T-cell (primary cell): ENCODE measurements around the gene TNFSF8. TPM values are rescaled to one million over a fixed set of nuclear protein-coding genes. Genes with fewer than 3 reads are reported as not detected.
A peak's percentile ranks its signal among the peaks of the same experiment; 100 is the strongest.

ENCODE experiments used
- ATAC-seq, 4 experiments: fragments of 200-7000 bp in 3 of 4; fragments of 150-1000 bp in 1 of 4; cut with Tn5 transposase; replicated peaks in 1 of 4; 1 replicate in 3 of 4; 2 replicates in 1 of 4; pipeline ENCODE4 v1.10.0; 2021; ENCODE audit warnings: moderate library complexity in 3 of 4, mild to moderate bottlenecking in 2 of 4, moderate number of reproducible peaks in 1 of 4
- CTCF ChIA-PET, 2 donors: fragments of 300-600 bp; sonication (Branson Sonifier 250); formaldehyde crosslinking; loops; one replicate each; lab custom pipeline; 2022; ENCODE audit warnings: antibody characterized with exemption in 2 of 2; lab: Charles Lee
- POLR2A ChIA-PET, 2 donors: fragments of 300-600 bp; sonication (Branson Sonifier 250); formaldehyde crosslinking; loops; one replicate each; lab custom pipeline; 2022; ENCODE audit warnings: antibody characterized with exemption in 2 of 2; lab: Charles Lee
- DNase-seq, 35 experiments: peaks; one replicate each; pipeline versions ENCODE4 v3.0.0 to v3.0.0-alpha.2; 2013 to 2023
- H3K27ac ChIP-seq: one replicate; pipeline ENCODE4 v1.5.1; 2013; ENCODE audit warnings: low read length
- H3K27me3 ChIP-seq, 2 experiments: replicated peaks in 1 of 2; 1 replicate in 1 of 2; 2 replicates in 1 of 2; pipeline versions ENCODE4 v1.6.1 to v1.7.0; 2013; ENCODE audit warnings: low read length in 1 of 2, mixed read lengths in 1 of 2; ENCODE audit not compliant: control insufficient read depth in 2 of 2, insufficient read depth in 2 of 2; ENCODE audit errors: extremely low read depth in 1 of 2
- H3K36me3 ChIP-seq, 2 donors: 1 replicate in 1 of 2; 2 replicates in 1 of 2; pipeline versions ENCODE4 v1.6.1 to v1.7.0; 2013; ENCODE audit warnings: low read length in 1 of 2; ENCODE audit not compliant: control insufficient read depth in 2 of 2, insufficient read depth in 1 of 2; ENCODE audit errors: extremely low read depth in 1 of 2
- H3K4me1 ChIP-seq, 2 experiments: 1 replicate in 1 of 2; 2 replicates in 1 of 2; pipeline versions ENCODE4 v1.6.1 to v1.7.0; 2013; ENCODE audit warnings: low read length in 2 of 2, mixed read lengths in 1 of 2; ENCODE audit not compliant: insufficient read depth in 2 of 2, control insufficient read depth in 1 of 2; ENCODE audit errors: extremely low read depth in 1 of 2
- H3K4me3 ChIP-seq, 2 donors: 1 replicate in 1 of 2; 2 replicates in 1 of 2; pipeline versions ENCODE4 v1.5.1 to v1.7.0; 2013; ENCODE audit warnings: mild to moderate bottlenecking in 2 of 2, low read length in 1 of 2, moderate library complexity in 1 of 2; ENCODE audit not compliant: control insufficient read depth in 1 of 2; ENCODE audit errors: extremely low read depth in 1 of 2
- H3K9me3 ChIP-seq: 2 replicates; pipeline ENCODE4 v1.7.0; 2013
- H3K27ac Mint-ChIP-seq, 2 donors: one replicate each; pipeline ENCODE4 v1.8.0; 2020 to 2021; ENCODE audit warnings: mild to moderate bottlenecking in 2 of 2, mixed read lengths in 2 of 2
- H3K27me3 Mint-ChIP-seq, 2 donors: one replicate each; pipeline ENCODE4 v1.8.0; 2021 to 2022; ENCODE audit warnings: mixed read lengths in 2 of 2
- H3K36me3 Mint-ChIP-seq: one replicate; pipeline ENCODE4 v1.8.0; 2021; ENCODE audit warnings: mixed read lengths
- H3K4me1 Mint-ChIP-seq, 3 donors: one replicate each; pipeline ENCODE4 v1.8.0; 2020 to 2022; ENCODE audit warnings: mixed read lengths in 3 of 3, mild to moderate bottlenecking in 1 of 3
- H3K4me3 Mint-ChIP-seq, 3 donors: one replicate each; pipeline ENCODE4 v1.8.0; 2020 to 2022; ENCODE audit warnings: mild to moderate bottlenecking in 3 of 3, mixed read lengths in 3 of 3, moderate library complexity in 3 of 3
- H3K9me3 Mint-ChIP-seq, 3 donors: one replicate each; pipeline ENCODE4 v1.8.0; 2020 to 2022; ENCODE audit warnings: mixed read lengths in 3 of 3
- WGBS: methylation state at CpG from one replicate; pipeline ENCODE4 v1.1.5; 2013; ENCODE audit warnings: missing lambda C conversion rate; ENCODE audit not compliant: insufficient coverage; 5-methylcytosine and 5-hydroxymethylcytosine counted together
- total RNA-seq, 35 experiments: library from RNA in 6 of 35; stranded (reverse) in 6 of 35; fragments of 120-200 nt in 1 of 35; gene quantifications; one replicate each; pipeline versions ENCODE4 v1.2.1 to v1.2.4 and lab custom pipeline; 2013 to 2026

Gene TNFSF8
- total RNA-seq, 5 donors from 2014 or later (not counting 1 experiment from before 2014, with no cell fraction given) = 42.9 to 102 (median 63.4) TPM

- peaks cover 11 to 20% of the 10 kb centered on the region in 2 experiments for H3K4me1 ChIP-seq
- H3K36me3 ChIP-seq = no peaks in the 10 kb centered on the region
- ChIA-PET POLR2A (interaction anchor here (0.6 to 1.0 kb wide), 3 partner anchors 10 to 654 kb away, joined by 3 to 7 read pairs (median 3); no protein-coding TSS in a partner anchor), CTCF (no interaction called here)
- DNase-seq (no peak), ATAC-seq (no peak)
- no peaks in the 10 kb centered on the region for H3K27me3 ChIP-seq
- Mint-ChIP-seq H3K36me3 (peaks cover 18% of the 10 kb centered on the region), H3K4me3 (peak overlapping the region in 1 of 3 donors; percentile 49), H3K9me3 (peaks cover 4 to 21% (median 8%) of the 10 kb centered on the region in 3 donors), H3K27me3 (no peaks in the 10 kb centered on the region), H3K4me1 (peaks cover 37 to 47% (median 45%) of the 10 kb centered on the region in 3 donors), H3K27ac (no peak overlapping the region)
- 96% methylated on average over 3 of the region's 4 CpGs for WGBS
- no peak overlapping the region for H3K4me3 ChIP-seq
- H3K9me3 ChIP-seq = peaks cover 3% of the 10 kb centered on the region
- no peak overlapping the region for H3K27ac ChIP-seq
Measured at GRCh38 chr9:114888607-114889006, 41.8 kb downstream of the TNFSF8 start.

DNA sequence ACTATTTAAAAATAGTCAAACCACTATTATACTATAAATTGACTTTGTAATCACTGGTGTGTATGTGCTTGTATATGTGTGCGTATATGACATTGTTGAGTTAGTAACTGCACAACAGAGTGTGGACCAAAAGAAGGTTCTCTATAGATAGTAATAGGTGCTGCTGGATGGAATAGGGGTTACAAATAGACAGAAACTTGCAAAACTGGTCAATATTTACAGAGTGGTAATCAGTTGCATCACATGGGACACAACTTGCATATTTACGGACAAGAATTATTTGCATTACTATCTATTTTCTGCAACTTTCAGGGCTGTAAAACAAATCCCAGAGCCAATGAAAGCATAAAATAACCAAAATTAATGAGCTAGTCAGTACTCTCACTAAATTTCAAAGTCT, 42.4 kb downstream of the TNFSF8 start:
- peaks cover 11 to 20% of the 10 kb centered on the region in 2 experiments for H3K4me1 ChIP-seq
- WGBS = 100% methylated on average over 1 of the region's 2 CpGs
- POLR2A ChIA-PET = interaction anchor here (0.6 to 1.0 kb wide), 3 partner anchors 10 to 653 kb away, joined by 3 to 7 read pairs (median 3); no protein-coding TSS in a partner anchor
- Mint-ChIP-seq H3K4me1 (peaks cover 37 to 41% (median 39%) of the 10 kb centered on the region in 3 donors), H3K27ac (no peak overlapping the region), H3K9me3 (peaks cover 3 to 20% (median 8%) of the 10 kb centered on the region in 3 donors), H3K36me3 (peaks cover 14% of the 10 kb centered on the region), H3K27me3 (no peaks in the 10 kb centered on the region), H3K4me3 (no peak overlapping the region)
- no peak overlapping the region for H3K27ac ChIP-seq
- H3K27me3 ChIP-seq = no peaks in the 10 kb centered on the region
- no peak for ATAC-seq
- no peak for DNase-seq
- peaks cover 3% of the 10 kb centered on the region for H3K9me3 ChIP-seq
- CTCF ChIA-PET = no interaction called here
- H3K36me3 ChIP-seq = no peaks in the 10 kb centered on the region
- H3K4me3 ChIP-seq = no peak overlapping the region

- peaks cover 3% of the 10 kb centered on the region for H3K9me3 ChIP-seq
- H3K4me1 ChIP-seq = peaks cover 9 to 16% of the 10 kb centered on the region in 2 experiments
- 100% methylated on average over 3 of the region's 8 CpGs for WGBS
- Mint-ChIP-seq H3K36me3 (peaks cover 3% of the 10 kb centered on the region), H3K4me3 (no peak overlapping the region), H3K27ac (no peak overlapping the region), H3K9me3 (peaks cover 3 to 9% (median 3%) of the 10 kb centered on the region in 3 donors), H3K27me3 (no peaks in the 10 kb centered on the region), H3K4me1 (peaks cover 23 to 37% (median 26%) of the 10 kb centered on the region in 3 donors)
- H3K4me3 ChIP-seq = no peak overlapping the region
- DNase-seq (no peak), ATAC-seq (no peak)
- CTCF ChIA-PET = interaction anchor here in 1 of 2 donors (0.5 kb wide), 1 partner anchor 134 kb away, joined by 6 read pairs; no protein-coding TSS in a partner anchor
- no peak overlapping the region for H3K27ac ChIP-seq
- POLR2A ChIA-PET = no interaction called here
- no peaks in the 10 kb centered on the region for H3K27me3 ChIP-seq
- no peaks in the 10 kb centered on the region for H3K36me3 ChIP-seq
Measured at GRCh38 chr9:114884787-114885452, 45.5 kb downstream of the TNFSF8 start.

DNA sequence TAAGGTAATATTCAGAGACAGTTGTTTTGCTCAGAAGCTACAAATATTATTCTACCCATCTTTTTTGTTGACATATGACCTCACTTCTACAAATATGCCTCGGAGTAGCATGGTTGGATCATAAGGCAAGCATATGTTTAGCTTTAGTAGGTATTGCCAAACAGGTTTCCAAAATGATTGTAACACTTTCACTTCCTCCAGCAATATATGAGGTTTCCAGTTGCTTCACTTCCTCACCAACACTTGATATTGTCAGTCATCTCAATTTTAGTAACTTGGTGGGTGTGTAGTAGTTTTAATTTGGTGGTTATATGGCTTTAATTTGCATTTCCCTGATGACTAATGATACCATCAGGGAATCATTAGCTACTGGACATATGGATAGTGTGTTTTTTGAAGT, 46.7 kb downstream of the TNFSF8 start:
- H3K9me3 ChIP-seq = peaks cover 3% of the 10 kb centered on the region
- Mint-ChIP-seq H3K4me1 (peaks cover 11 to 25% (median 14%) of the 10 kb centered on the region in 3 donors), H3K4me3 (no peak overlapping the region), H3K27ac (no peak overlapping the region), H3K36me3 (peaks cover 3% of the 10 kb centered on the region), H3K27me3 (no peaks in the 10 kb centered on the region), H3K9me3 (peaks cover 3 to 9% (median 3%) of the 10 kb centered on the region in 3 donors)
- no peak overlapping the region for H3K27ac ChIP-seq
- ATAC-seq (no peak), DNase-seq (no peak)
- peaks cover 4% of the 10 kb centered on the region in 2 experiments for H3K4me1 ChIP-seq
- CTCF ChIA-PET = no interaction called here
- POLR2A ChIA-PET = no interaction called here
- no peaks in the 10 kb centered on the region for H3K36me3 ChIP-seq
- H3K27me3 ChIP-seq = no peaks in the 10 kb centered on the region
- no CpG with 5 or more reads among the region's 1 CpG for WGBS
- H3K4me3 ChIP-seq = no peak overlapping the region

DNA sequence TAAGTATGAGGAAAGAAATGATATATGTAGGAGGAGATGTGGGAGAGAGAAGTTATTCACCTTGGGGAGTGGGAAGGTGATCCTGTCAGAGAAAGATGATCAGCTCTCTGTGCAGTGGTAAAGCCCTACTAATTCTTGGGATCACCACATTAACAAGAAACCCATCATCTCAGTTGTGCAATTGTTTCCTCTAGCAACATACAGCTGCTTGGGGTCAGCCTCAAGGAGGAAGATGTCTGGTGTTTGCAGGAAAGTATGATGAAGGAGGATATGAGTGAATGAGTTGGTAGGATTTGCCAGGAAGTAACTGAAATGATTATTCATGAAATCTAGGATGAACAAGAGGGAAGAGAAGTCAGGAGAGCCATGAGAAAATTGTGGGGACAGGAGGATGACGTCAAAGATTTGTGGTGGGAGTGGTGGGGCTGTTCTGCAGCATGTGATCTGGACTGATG, 50.1 kb downstream of the TNFSF8 start:
- Histone ChIP-seq H3K9me3 (peaks cover 3% of the 10 kb centered on the region), H3K4me1 (no peaks in the 10 kb centered on the region), H3K27me3 (no peaks in the 10 kb centered on the region), H3K4me3 (no peak overlapping the region), H3K36me3 (no peaks in the 10 kb centered on the region), H3K27ac (no peak overlapping the region)
- peaks cover 0 to 8% (median 5%) of the 10 kb centered on the region in 3 donors for H3K4me1 Mint-ChIP-seq
- H3K27ac Mint-ChIP-seq = no peak overlapping the region
- H3K9me3 Mint-ChIP-seq = peaks cover 3 to 16% (median 4%) of the 10 kb centered on the region in 3 donors
- no peak overlapping the region for H3K4me3 Mint-ChIP-seq
- 69% methylated on average over 1 of the region's 1 CpG for WGBS
- CTCF ChIA-PET = no interaction called here
- ATAC-seq (no peak), DNase-seq (no peak)
- H3K27me3 Mint-ChIP-seq = no peaks in the 10 kb centered on the region
- peaks cover 8% of the 10 kb centered on the region for H3K36me3 Mint-ChIP-seq
- POLR2A ChIA-PET = no interaction called here

DNA sequence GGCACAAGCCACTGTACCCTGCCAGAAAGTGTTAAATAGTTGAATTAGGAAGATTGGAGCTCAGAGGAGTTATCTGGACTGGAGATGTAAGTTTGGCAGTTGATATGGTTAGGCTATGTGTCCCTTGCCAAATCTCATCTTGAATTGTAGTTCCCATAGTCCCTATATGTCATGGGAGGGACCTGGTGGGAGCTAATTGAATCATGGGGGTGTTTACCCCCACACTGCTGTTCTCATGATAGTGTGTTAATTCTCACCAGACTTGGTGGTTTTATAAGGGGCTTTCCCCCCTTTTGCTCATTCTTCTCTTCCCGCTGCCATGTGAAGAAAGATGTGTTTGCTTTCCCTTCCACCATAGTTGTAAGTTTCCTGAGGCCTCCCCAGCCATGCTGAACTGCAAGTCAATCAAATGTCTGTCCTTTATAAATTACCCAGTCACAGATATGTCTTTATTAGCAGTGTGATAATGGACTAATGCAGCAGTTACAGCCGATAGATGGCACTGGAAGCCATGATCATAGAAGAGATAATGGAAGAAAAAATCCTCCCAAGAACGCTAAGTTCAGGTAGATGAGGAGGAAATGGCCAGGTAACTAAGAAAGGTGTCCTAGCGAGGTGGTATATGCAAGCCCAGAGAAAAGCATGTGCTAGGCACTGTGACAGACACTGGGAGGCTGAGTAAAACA, 51.4 kb downstream of the TNFSF8 start:
- Histone ChIP-seq H3K36me3 (no peaks in the 10 kb centered on the region), H3K9me3 (peaks cover 3% of the 10 kb centered on the region), H3K27ac (no peak overlapping the region), H3K4me1 (no peaks in the 10 kb centered on the region), H3K27me3 (no peaks in the 10 kb centered on the region), H3K4me3 (no peak overlapping the region)
- CTCF ChIA-PET = interaction anchor here in 1 of 2 donors (0.6 kb wide), 1 partner anchor 464 kb away, joined by 7 read pairs; no protein-coding TSS in a partner anchor
- peaks cover 4 to 19% (median 13%) of the 10 kb centered on the region in 3 donors for H3K9me3 Mint-ChIP-seq
- H3K36me3 Mint-ChIP-seq = peaks cover 5% of the 10 kb centered on the region
- ATAC-seq = no peak
- 94% methylated on average over 3 of the region's 4 CpGs for WGBS
- no peak overlapping the region for H3K27ac Mint-ChIP-seq
- no peak for DNase-seq
- H3K27me3 Mint-ChIP-seq = no peaks in the 10 kb centered on the region
- H3K4me1 Mint-ChIP-seq = peaks cover 0 to 8% (median 5%) of the 10 kb centered on the region in 3 donors
- POLR2A ChIA-PET = no interaction called here
- H3K4me3 Mint-ChIP-seq = no peak overlapping the region
